SK-N-SH (cell line): ENCODE measurements around the gene RBX1.

Experiments used
- CTCF ChIP-seq: fragments of 200-600 bp; sonication (generic); IDR thresholded peaks from 2 replicates; pipeline ENCODE4 v1.6.1; 2017; ENCODE audit warnings: antibody characterized with exemption, mild to moderate bottlenecking, moderate library complexity
- EP300 ChIP-seq, 2 experiments: IDR thresholded peaks; 2 replicates each; pipeline versions ENCODE4 v1.4.0 to v1.6.1; 2012; ENCODE audit warnings: borderline replicate concordance in 1 of 2, low read depth in 1 of 2, low read length in 1 of 2
- FOSL2 ChIP-seq: IDR thresholded peaks from 2 replicates; pipeline ENCODE4 v1.4.0; 2012; ENCODE audit warnings: low read depth, mild to moderate bottlenecking, moderate library complexity, borderline replicate concordance
- FOXJ3 ChIP-seq: sonication (generic); formaldehyde crosslinking; IDR thresholded peaks from 2 replicates; pipeline ENCODE4 v1.5.1; 2020; ENCODE audit warnings: mild to moderate bottlenecking, missing genetic modification reagents
- GABPA ChIP-seq: IDR thresholded peaks from 2 replicates; pipeline ENCODE4 v1.4.0; 2012; ENCODE audit warnings: low read depth, mild to moderate bottlenecking
- JUND ChIP-seq: IDR thresholded peaks from 2 replicates; pipeline ENCODE4 v1.4.0; 2012
- MAX ChIP-seq: IDR thresholded peaks from 2 replicates; pipeline ENCODE4 v1.4.0; 2012; ENCODE audit warnings: low read depth
- NFIC ChIP-seq: IDR thresholded peaks from 2 replicates; pipeline ENCODE4 v1.4.0; 2012; ENCODE audit warnings: borderline replicate concordance
- TAF1 ChIP-seq: IDR thresholded peaks from 2 replicates; pipeline ENCODE4 v1.6.1; 2012; ENCODE audit warnings: low read depth, mild to moderate bottlenecking, low read length, moderate library complexity, borderline replicate concordance
- USF2 ChIP-seq: fragments of 150-350 bp; IDR thresholded peaks from 2 replicates; pipeline ENCODE4 v1.6.1; 2017; ENCODE audit warnings: antibody characterized with exemption, low read length, low read depth, borderline replicate concordance
- YY1 ChIP-seq: IDR thresholded peaks from 2 replicates; pipeline ENCODE4 v1.4.0; 2012; ENCODE audit warnings: low read depth, mild to moderate bottlenecking

DNA sequence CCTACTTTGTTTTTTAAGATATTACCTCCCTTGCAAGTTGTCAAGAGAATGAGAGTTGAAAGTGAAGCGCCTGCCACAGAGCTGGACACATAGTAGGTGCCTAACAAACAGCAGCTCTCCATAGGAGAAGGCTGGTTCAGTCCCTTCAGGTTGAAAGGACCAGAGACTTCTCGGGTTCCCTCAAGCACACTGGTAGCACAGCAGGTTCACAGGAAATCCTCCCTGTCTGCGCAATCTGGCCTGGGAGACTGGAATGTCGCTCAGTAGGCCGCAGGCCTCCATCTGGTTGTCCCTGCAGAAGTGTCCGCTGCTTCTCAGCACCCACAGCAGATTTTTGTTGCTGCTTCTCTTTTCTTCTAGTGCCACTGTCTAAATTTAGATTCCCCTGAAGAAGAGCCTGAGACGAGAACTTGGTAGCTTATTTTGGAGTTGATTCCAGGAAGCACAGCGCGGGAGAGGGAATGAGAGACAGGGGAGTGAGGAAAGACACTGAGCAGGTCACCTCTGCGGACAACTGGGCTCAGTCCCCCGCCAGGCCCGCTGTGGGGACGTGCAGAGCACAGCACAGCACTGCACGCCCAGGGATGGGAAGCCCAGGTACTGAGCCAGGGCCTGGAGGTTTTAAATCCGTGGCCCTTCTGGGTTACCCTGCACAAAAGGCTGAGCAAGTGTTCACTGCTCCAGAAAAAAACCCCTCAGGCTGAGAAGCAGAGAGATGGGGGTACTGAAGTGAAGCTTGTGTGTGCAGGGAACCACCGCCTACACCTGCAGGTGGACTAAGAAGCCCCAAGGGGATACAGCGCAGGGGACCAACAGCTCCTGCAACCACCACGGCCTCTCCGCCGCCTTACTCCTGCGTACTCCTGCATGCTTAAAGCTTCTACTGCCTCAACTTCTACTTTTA lies 31.6 kb downstream of the RBX1 start:
- TF ChIP-seq TAF1 (no peak), MAX (no peak), CTCF (no peak), FOXJ3 (CRISPR knock-in tag) (no peak), NFIC (no peak), EP300 (IDR thresholded peaks at IDR 0.05; ENCODE audit: borderline replicate concordance in 1 of 2, low read depth in 1 of 2, low read length in 1 of 2) (no peak), YY1 (no peak), USF2 (no peak), FOSL2 (no peak), JUND (no peak), GABPA (no peak)
